Neuronal stem cell (in vitro differentiated cells): ENCODE measurements around the gene AGBL2.
"Not testable (repeated sequence)": the region's sequence is repeated elsewhere in the genome, so short reads cannot be mapped to it uniquely, and the experiment has no call there.

Source experiments
- DNase-seq: peaks from one replicate; pipeline ENCODE4 v3.0.0-alpha.2; 2013; ENCODE audit warnings: low spot score
- H2AFZ ChIP-seq: one replicate; pipeline ENCODE4 v1.6.1; 2013; ENCODE audit warnings: mild to moderate bottlenecking, low read length, inconsistent platforms
- H2AK5ac ChIP-seq: 2 replicates; pipeline ENCODE4 v1.6.1; 2013; ENCODE audit warnings: low read depth, mild to moderate bottlenecking, inconsistent platforms, low read length, moderate library complexity, mixed read lengths
- H2BK120ac ChIP-seq: 2 replicates; pipeline ENCODE4 v1.6.1; 2013; ENCODE audit warnings: low read depth, mild to moderate bottlenecking, inconsistent platforms, low read length, moderate library complexity, mixed read lengths
- H2BK12ac ChIP-seq: one replicate; pipeline ENCODE4 v1.6.1; 2013; ENCODE audit warnings: low read length, inconsistent platforms
- H2BK15ac ChIP-seq: 2 replicates; pipeline ENCODE4 v1.6.1; 2013; ENCODE audit warnings: mild to moderate bottlenecking, low read length, inconsistent platforms, mixed read lengths
- H2BK5ac ChIP-seq: one replicate; pipeline ENCODE4 v1.6.1; 2013; ENCODE audit warnings: inconsistent platforms, mild to moderate bottlenecking, low read length, moderate library complexity
- H3K14ac ChIP-seq: one replicate; pipeline ENCODE4 v1.6.1; 2013; ENCODE audit warnings: low read length, inconsistent platforms
- H3K18ac ChIP-seq: 2 replicates; pipeline ENCODE4 v1.6.1; 2013; ENCODE audit warnings: low read length, inconsistent platforms
- H3K23ac ChIP-seq: 2 replicates; pipeline ENCODE4 v1.6.1; 2013; ENCODE audit warnings: low read depth, mild to moderate bottlenecking, mixed read lengths, low read length, inconsistent platforms; ENCODE audit not compliant: poor library complexity
- H3K27ac ChIP-seq: replicated peaks from 3 replicates; pipeline ENCODE4 v1.5.1; 2013; ENCODE audit warnings: low read length, inconsistent platforms
- H3K27me3 ChIP-seq, 3 experiments: 2 replicates each; pipeline ENCODE4 v1.6.1; 2013; ENCODE audit warnings: low read length in 3 of 3, mild to moderate bottlenecking in 2 of 3, inconsistent platforms in 1 of 3, low read depth in 1 of 3, mixed read lengths in 1 of 3, moderate library complexity in 1 of 3; ENCODE audit not compliant: control insufficient read depth in 3 of 3, insufficient read depth in 3 of 3
- H3K36me3 ChIP-seq, 2 donors: replicated peaks in 1 of 2; 2 replicates each; pipeline ENCODE4 v1.6.1; 2013; ENCODE audit warnings: low read length in 2 of 2; ENCODE audit not compliant: control insufficient read depth in 2 of 2, insufficient read depth in 2 of 2
- H3K4ac ChIP-seq: 2 replicates; pipeline ENCODE4 v1.6.1; 2013; ENCODE audit warnings: inconsistent platforms, mild to moderate bottlenecking, low read length, moderate library complexity
- H3K4me1 ChIP-seq, 2 donors: 1 replicate in 1 of 2; 2 replicates in 1 of 2; pipeline ENCODE4 v1.6.1; 2013; ENCODE audit warnings: low read length in 2 of 2, low read depth in 1 of 2; ENCODE audit not compliant: control insufficient read depth in 2 of 2, insufficient read depth in 1 of 2
- H3K4me2 ChIP-seq: one replicate; pipeline ENCODE4 v1.6.1; 2013; ENCODE audit warnings: mild to moderate bottlenecking, low read length, inconsistent platforms; ENCODE audit not compliant: insufficient read depth, poor library complexity, severe bottlenecking
- H3K4me3 ChIP-seq, 2 donors: 2 replicates each; pipeline ENCODE4 v1.5.1; 2013; ENCODE audit warnings: low read length in 2 of 2, mild to moderate bottlenecking in 2 of 2, inconsistent platforms in 1 of 2, moderate library complexity in 1 of 2
- H3K79me1 ChIP-seq: one replicate; pipeline ENCODE4 v1.6.1; 2013; ENCODE audit warnings: low read depth, mild to moderate bottlenecking, inconsistent platforms, low read length, moderate library complexity
- H3K9ac ChIP-seq: one replicate; pipeline ENCODE4 v1.6.1; 2013; ENCODE audit warnings: mild to moderate bottlenecking, low read depth, low read length, inconsistent platforms; ENCODE audit not compliant: poor library complexity
- H3K9me3 ChIP-seq, 2 donors: replicated peaks in 1 of 2; 2 replicates each; pipeline versions ENCODE3 to v1.6.1; 2013; ENCODE audit warnings: low read length in 2 of 2, mild to moderate bottlenecking in 2 of 2, inconsistent platforms in 1 of 2, low read depth in 1 of 2, mixed read lengths in 1 of 2, moderate library complexity in 1 of 2; ENCODE audit not compliant: control insufficient read depth in 2 of 2, insufficient read depth in 1 of 2
- H4K8ac ChIP-seq: one replicate; pipeline ENCODE4 v1.6.1; 2013; ENCODE audit warnings: low read depth, mild to moderate bottlenecking, inconsistent platforms, low read length, moderate library complexity
- H4K91ac ChIP-seq: one replicate; pipeline ENCODE4 v1.6.1; 2013; ENCODE audit warnings: low read length, low read depth, mild to moderate bottlenecking, inconsistent platforms; ENCODE audit not compliant: poor library complexity
- WGBS, 2 donors: extraction: QIAGEN DNeasy Blood & Tissue Kit; methylation state at CpG; one replicate each; pipeline ENCODE4 v1.1.7; 2013; ENCODE audit warnings: missing lambda C conversion rate in 2 of 2, mixed read lengths in 1 of 2; ENCODE audit not compliant: insufficient read length in 2 of 2, insufficient replicate concordance in 1 of 2; ENCODE audit errors: extremely low coverage in 2 of 2; 5-methylcytosine and 5-hydroxymethylcytosine counted together

Gene AGBL2

GRCh38 chr11:47636331-47636730 is 78.8 kb downstream of the AGBL2 start:
- not testable (repeated sequence) for H2BK120ac ChIP-seq, H3K4ac ChIP-seq, H3K4me2 ChIP-seq, H3K18ac ChIP-seq, H3K4me1 ChIP-seq, H3K23ac ChIP-seq, H2AK5ac ChIP-seq, H2BK5ac ChIP-seq, H2BK15ac ChIP-seq, H4K91ac ChIP-seq, H3K9ac ChIP-seq, H3K4me3 ChIP-seq, H2BK12ac ChIP-seq, H3K9me3 ChIP-seq, H3K79me1 ChIP-seq, H3K27me3 ChIP-seq, DNase-seq, H3K27ac ChIP-seq, H4K8ac ChIP-seq, H2AFZ ChIP-seq, H3K14ac ChIP-seq
- WGBS, 2 donors = no CpG with 5 or more reads among the region's 11 CpGs
- peaks cover 10 to 67% of the 10 kb centered on the region in 2 donors for H3K36me3 ChIP-seq

GRCh38 chr11:47631473-47631872 is 83.7 kb downstream of the AGBL2 start:
- Histone ChIP-seq H3K14ac (no peak overlapping the region), H3K4ac (no peak overlapping the region), H2BK120ac (no peak overlapping the region), H2AFZ (no peak overlapping the region), H3K27ac (no peak overlapping the region), H3K4me1 (no peaks in the 10 kb centered on the region), H3K79me1 (no peaks in the 10 kb centered on the region), H2BK15ac (no peak overlapping the region), H3K27me3 (no peaks in the 10 kb centered on the region), H3K23ac (no peak overlapping the region), H3K36me3 (peaks cover 18 to 84% of the 10 kb centered on the region in 2 donors), H3K18ac (no peak overlapping the region), H3K9ac (no peak overlapping the region), H3K9me3 (no peaks in the 10 kb centered on the region), H4K91ac (no peak overlapping the region), H4K8ac (no peak overlapping the region), H3K4me2 (no peak overlapping the region), H3K4me3 (no peak overlapping the region), H2BK12ac (no peak overlapping the region), H2BK5ac (no peak overlapping the region), H2AK5ac (no peak overlapping the region)
- no peak for DNase-seq
- no CpG with 5 or more reads among the region's 5 CpGs for WGBS, 2 donors

GRCh38 chr11:47628026-47628425 is 87.1 kb downstream of the AGBL2 start:
- no peak overlapping the region for H3K27ac ChIP-seq
- no peak overlapping the region for H3K4me3 ChIP-seq
- H3K4me2 ChIP-seq = no peak overlapping the region
- DNase-seq = no peak
- H4K91ac ChIP-seq = no peak overlapping the region
- H2AK5ac ChIP-seq = no peak overlapping the region
- H3K23ac ChIP-seq = no peak overlapping the region
- H3K9ac ChIP-seq = no peak overlapping the region
- no CpG with 5 or more reads among the region's 4 CpGs for WGBS, 2 donors
- no peak overlapping the region for H2BK5ac ChIP-seq
- no peaks in the 10 kb centered on the region for H3K27me3 ChIP-seq
- no peaks in the 10 kb centered on the region for H3K79me1 ChIP-seq
- H3K36me3 ChIP-seq = peaks cover 26 to 89% of the 10 kb centered on the region in 2 donors
- H3K4me1 ChIP-seq = no peaks in the 10 kb centered on the region
- no peak overlapping the region for H3K18ac ChIP-seq
- H3K14ac ChIP-seq = no peak overlapping the region
- H4K8ac ChIP-seq = no peak overlapping the region
- H2AFZ ChIP-seq = no peak overlapping the region
- H3K4ac ChIP-seq = no peak overlapping the region
- no peak overlapping the region for H2BK120ac ChIP-seq
- no peak overlapping the region for H2BK12ac ChIP-seq
- H3K9me3 ChIP-seq = no peaks in the 10 kb centered on the region
- H2BK15ac ChIP-seq = no peak overlapping the region

- no peak overlapping the region for H3K23ac ChIP-seq
- no peak overlapping the region for H3K27ac ChIP-seq
- H3K4ac ChIP-seq = no peak overlapping the region
- H2AK5ac ChIP-seq = no peak overlapping the region
- WGBS, 2 donors = no CpG with 5 or more reads among the region's 8 CpGs
- no peak overlapping the region for H4K8ac ChIP-seq
- H3K9ac ChIP-seq = no peak overlapping the region
- no peak overlapping the region for H3K4me2 ChIP-seq
- H3K4me1 ChIP-seq = no peaks in the 10 kb centered on the region
- no peak overlapping the region for H3K14ac ChIP-seq
- no peaks in the 10 kb centered on the region for H3K79me1 ChIP-seq
- H2BK15ac ChIP-seq = no peak overlapping the region
- H3K36me3 ChIP-seq = peaks cover 24 to 96% of the 10 kb centered on the region in 2 donors
- H2BK5ac ChIP-seq = no peak overlapping the region
- H2BK12ac ChIP-seq = no peak overlapping the region
- DNase-seq = no peak
- no peak overlapping the region for H3K4me3 ChIP-seq
- H2BK120ac ChIP-seq = no peak overlapping the region
- no peak overlapping the region for H2AFZ ChIP-seq
- no peak overlapping the region for H3K18ac ChIP-seq
- H4K91ac ChIP-seq = no peak overlapping the region
- H3K27me3 ChIP-seq = no peaks in the 10 kb centered on the region
- no peaks in the 10 kb centered on the region for H3K9me3 ChIP-seq
Observed at GRCh38 chr11:47626234-47626633, 88.9 kb downstream of the AGBL2 start.
